Ectodermal cell (in vitro differentiated cells): ENCODE results near the gene DDR2.

Experiments
- H3K27ac ChIP-seq: 2 replicates; pipeline ENCODE4 v1.7.0; 2013; ENCODE audit warnings: mild to moderate bottlenecking, low read depth, low read length; ENCODE audit not compliant: insufficient read depth, poor library complexity, severe bottlenecking
- H3K27me3 ChIP-seq: 2 replicates; pipeline ENCODE4 v1.7.0; 2013; ENCODE audit warnings: mild to moderate bottlenecking, low read length; ENCODE audit not compliant: insufficient read depth, control insufficient read depth, poor library complexity, severe bottlenecking
- H3K36me3 ChIP-seq: one replicate; pipeline ENCODE4 v1.7.0; 2013; ENCODE audit warnings: low read length; ENCODE audit not compliant: control insufficient read depth, insufficient read depth
- H3K4me1 ChIP-seq: one replicate; pipeline ENCODE4 v1.7.0; 2013; ENCODE audit warnings: low read length; ENCODE audit not compliant: control insufficient read depth, insufficient read depth
- H3K4me3 ChIP-seq: 2 replicates; pipeline ENCODE4 v1.7.0; 2013; ENCODE audit warnings: low read depth, low read length, control low read depth; ENCODE audit not compliant: insufficient read depth
- H3K9me3 ChIP-seq: 2 replicates; pipeline ENCODE4 v1.7.0; 2013; ENCODE audit warnings: mild to moderate bottlenecking, low read length, moderate library complexity; ENCODE audit not compliant: control insufficient read depth
- WGBS, 2 experiments: methylation state at CpG; one replicate each; pipeline ENCODE4 v1.1.7; 2013; ENCODE audit warnings: missing lambda C conversion rate in 2 of 2; 5-methylcytosine and 5-hydroxymethylcytosine counted together

DDR2 gene

DNA sequence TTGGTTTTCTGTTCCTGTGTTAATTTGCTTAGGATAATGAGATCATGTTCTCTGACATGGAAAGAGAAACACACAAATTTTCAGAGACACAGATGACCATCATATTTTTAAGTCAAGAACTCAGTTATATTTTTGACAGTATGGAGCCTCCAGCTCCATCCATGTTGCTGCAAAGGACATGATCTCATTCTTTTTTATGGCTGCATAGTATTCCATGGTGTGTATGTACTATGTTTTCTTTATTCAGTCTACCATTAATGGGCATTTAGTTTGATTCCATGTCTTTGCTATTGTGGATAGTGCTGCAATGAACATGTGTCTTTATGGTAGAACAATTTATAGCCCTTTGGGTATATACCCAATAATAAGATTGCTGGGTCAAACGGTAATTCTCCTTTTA, 47.0 kb downstream of the DDR2 start:
- no peaks in the 10 kb centered on the region for H3K9me3 ChIP-seq
- no peaks in the 10 kb centered on the region for H3K36me3 ChIP-seq
- WGBS, 2 experiments = 0 to 10% methylated on average over 1 of the region's 1 CpG
- no peaks in the 10 kb centered on the region for H3K4me1 ChIP-seq
- H3K27me3 ChIP-seq = no peaks in the 10 kb centered on the region
- no peak overlapping the region for H3K4me3 ChIP-seq
- no peak overlapping the region for H3K27ac ChIP-seq

DNA sequence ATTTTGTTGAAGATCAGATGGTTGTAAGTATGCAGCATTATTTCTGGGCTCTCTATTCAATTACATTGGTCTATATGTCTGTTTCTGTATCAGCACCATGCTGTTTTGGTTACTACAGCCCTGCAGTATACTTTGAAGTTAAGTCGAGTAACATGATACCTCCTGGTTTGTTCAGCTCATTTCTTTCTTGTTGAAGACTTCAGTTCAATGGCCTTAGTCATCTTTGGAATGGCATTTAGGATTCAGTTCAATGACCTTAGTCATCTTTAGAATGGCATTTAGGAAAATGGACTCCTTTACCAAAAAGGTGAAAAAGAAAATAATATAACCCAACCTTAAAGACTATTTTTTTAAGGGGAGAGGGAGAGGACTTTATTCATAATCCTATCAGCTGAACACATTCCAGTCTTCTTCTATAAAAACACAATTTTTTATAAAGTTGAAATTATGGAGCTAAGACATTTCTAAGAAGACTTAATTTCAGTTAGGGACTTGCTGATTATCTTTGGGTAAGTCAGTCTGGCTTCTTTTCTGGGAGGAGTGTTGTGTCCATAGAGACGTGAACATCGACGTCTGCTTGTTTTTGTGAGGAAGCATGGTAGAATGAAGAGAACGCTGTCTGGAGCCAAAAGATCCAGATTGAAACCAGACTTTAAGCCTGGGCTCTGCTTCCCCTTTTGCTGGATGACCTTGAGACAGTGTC, 48.3 kb downstream of the DDR2 start:
- no peaks in the 10 kb centered on the region for H3K36me3 ChIP-seq
- no peaks in the 10 kb centered on the region for H3K9me3 ChIP-seq
- no peaks in the 10 kb centered on the region for H3K27me3 ChIP-seq
- no peak overlapping the region for H3K27ac ChIP-seq
- H3K4me1 ChIP-seq = no peaks in the 10 kb centered on the region
- WGBS, 2 experiments = 93% methylated on average over 5 of the region's 5 CpGs
- no peak overlapping the region for H3K4me3 ChIP-seq

DNA sequence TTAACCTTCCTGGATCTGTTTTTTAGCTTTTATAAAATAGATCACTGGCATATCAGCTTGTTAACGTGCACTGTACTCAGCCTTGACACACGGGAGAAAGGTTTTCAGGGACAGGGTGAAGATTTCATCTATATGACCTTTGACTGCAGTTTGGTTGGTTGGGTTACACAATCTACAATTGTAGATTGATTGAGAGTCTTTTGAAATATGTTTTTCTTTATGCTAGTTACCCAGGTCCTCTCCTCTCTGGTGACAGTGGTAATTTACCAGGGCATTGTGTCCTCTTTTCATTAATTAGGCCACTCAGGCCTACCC, 48.8 kb downstream of the DDR2 start:
- no peak overlapping the region for H3K4me3 ChIP-seq
- WGBS, 2 experiments = 95 to 100% methylated on average over 2 of the region's 2 CpGs
- no peak overlapping the region for H3K27ac ChIP-seq

DNA sequence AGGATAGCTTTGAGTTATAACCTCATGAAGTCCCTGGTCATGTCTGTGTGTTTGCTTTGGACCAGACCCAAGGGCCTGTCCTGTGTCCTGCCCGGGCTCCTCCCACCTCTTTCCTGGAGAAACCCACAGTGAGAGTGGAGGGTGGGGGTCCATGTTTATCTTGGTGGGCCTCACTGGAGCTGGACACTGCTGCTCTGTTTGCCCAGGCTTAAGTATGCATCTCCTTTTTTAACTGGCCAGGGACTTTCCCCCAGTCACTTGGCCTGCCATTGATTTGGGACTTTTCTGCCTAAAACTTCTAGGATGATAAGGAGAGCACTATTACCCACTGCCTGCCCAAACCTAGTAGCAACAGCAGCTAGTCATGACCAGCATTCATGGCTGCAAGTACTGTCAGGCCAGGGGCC, 49.8 kb downstream of the DDR2 start:
- Histone ChIP-seq H3K36me3 (no peaks in the 10 kb centered on the region), H3K4me3 (no peak overlapping the region), H3K27me3 (no peaks in the 10 kb centered on the region), H3K4me1 (no peaks in the 10 kb centered on the region), H3K27ac (no peak overlapping the region), H3K9me3 (no peaks in the 10 kb centered on the region)
- 84 to 94% methylated on average over 1 of the region's 1 CpG for WGBS, 2 experiments

More for the DNA sequence above, 48.8 kb downstream of the DDR2 start:
- H3K27me3 ChIP-seq = no peaks in the 10 kb centered on the region
- H3K4me1 ChIP-seq = no peaks in the 10 kb centered on the region
- H3K36me3 ChIP-seq = no peaks in the 10 kb centered on the region
- no peaks in the 10 kb centered on the region for H3K9me3 ChIP-seq

DNA sequence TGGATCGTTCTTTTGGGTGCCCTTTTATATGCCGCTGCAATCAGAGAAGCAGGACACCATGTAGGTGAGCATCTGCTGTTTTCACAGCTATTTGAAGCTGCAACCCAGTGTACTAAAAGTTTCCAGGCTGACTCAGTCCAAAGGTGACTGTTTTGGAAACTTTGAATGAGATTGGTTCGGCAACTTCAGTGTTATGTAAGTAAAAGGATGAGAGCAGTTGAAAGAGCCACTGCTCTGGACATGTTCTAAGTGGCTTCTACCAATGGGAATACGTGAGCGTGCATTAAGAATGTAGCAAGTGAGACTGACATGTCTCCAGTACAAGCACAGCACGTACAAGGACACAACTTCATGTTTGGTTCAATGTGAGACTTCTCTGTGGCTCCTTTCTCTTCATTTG, 55.6 kb downstream of the DDR2 start:
- WGBS, 2 experiments = 93 to 95% methylated on average over 6 of the region's 6 CpGs
- Histone ChIP-seq H3K27me3 (no peaks in the 10 kb centered on the region), H3K36me3 (no peaks in the 10 kb centered on the region), H3K4me1 (peaks cover 7% of the 10 kb centered on the region), H3K27ac (no peak overlapping the region), H3K9me3 (no peaks in the 10 kb centered on the region), H3K4me3 (no peak overlapping the region)

DNA sequence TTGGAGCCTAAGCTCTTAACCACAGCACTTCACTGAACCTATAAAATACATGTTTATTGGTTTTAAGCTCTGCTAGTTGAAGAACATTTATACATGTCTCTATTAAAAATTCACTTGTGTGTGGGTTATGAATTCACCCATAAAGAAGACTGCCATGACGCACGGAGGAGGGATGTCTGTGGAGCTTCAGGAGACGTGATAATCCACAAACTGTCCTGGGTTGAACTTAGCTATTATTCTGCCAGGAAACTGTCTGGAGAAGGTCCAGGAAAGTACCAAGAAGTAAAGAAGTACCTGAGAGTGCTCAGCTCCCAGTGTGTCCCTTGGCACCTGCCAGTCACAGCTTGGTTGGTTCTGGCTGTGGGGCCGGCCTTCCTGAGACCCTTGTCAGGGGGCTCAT, 56.3 kb downstream of the DDR2 start:
- H3K27me3 ChIP-seq = no peaks in the 10 kb centered on the region
- H3K4me3 ChIP-seq = no peak overlapping the region
- no peaks in the 10 kb centered on the region for H3K9me3 ChIP-seq
- 93 to 98% methylated on average over 4 of the region's 4 CpGs for WGBS, 2 experiments
- H3K36me3 ChIP-seq = no peaks in the 10 kb centered on the region
- no peak overlapping the region for H3K27ac ChIP-seq
- peaks cover 7% of the 10 kb centered on the region for H3K4me1 ChIP-seq

DNA sequence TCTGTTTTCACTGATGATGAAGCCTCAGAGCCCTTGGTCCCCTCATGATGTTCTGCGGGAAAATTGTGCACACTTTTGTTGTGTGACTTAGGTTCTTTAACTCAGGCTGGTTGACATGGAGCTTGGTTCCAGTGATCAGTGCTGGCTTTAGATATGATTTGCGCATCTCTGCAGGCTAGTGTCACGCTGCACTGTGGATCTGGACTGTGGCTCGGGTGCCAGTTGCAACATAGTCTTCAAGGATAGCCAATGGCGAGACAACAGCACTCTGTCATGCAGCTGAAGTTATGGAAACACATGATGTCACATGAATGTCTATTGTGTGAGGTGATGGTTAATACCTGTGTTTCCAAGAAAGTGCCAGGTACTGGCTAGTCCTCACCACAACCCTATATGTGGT, 56.7 kb downstream of the DDR2 start:
- peaks cover 7% of the 10 kb centered on the region for H3K4me1 ChIP-seq
- no peaks in the 10 kb centered on the region for H3K9me3 ChIP-seq
- 96 to 99% methylated on average over 5 of the region's 5 CpGs for WGBS, 2 experiments
- no peak overlapping the region for H3K27ac ChIP-seq
- no peaks in the 10 kb centered on the region for H3K36me3 ChIP-seq
- H3K4me3 ChIP-seq = no peak overlapping the region
- H3K27me3 ChIP-seq = no peaks in the 10 kb centered on the region

DNA sequence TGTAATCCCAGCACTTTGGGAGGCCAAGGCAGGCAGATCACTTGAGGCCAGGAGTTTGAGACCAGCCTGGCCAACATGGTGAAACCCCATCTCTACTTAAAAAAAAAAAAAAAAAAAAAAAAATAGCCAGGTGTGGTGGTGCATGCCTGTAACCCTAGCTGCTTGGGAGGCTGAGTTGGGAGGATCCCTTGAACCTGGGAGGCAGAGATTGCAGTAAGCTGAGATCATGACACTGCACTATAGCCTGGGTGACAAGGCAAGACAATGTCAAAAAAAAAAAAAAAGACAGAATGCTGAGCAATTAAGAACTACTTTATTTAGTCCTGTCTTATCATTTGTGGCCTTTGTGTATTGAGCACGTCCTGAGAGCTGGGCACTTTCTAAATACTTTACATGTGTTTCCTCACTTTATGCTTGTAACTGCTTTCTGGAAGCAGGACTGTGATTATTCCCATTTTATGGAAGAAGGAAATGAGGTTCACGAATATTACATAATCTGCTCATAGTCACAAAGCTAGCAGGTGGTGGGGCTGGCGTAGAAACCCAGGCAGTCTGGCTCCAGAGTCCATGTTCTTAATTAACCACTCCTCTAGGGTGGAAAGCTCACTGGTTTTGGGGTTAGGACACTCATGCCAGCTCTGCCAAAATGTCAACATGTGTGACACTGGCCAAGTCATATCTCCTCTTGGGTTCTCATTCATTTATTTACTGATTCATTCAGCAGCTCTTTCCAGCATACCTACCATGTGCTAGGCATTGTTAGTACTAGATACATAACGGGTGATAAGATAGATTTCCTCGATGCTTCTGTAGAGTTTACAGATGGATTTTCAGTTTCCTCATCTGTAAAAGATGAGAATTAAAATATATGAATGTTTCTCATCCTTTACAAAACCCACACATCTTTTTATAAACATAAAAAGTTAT, 57.7 kb downstream of the DDR2 start:
- Histone ChIP-seq H3K4me3 (no peak overlapping the region), H3K36me3 (no peaks in the 10 kb centered on the region), H3K4me1 (peaks cover 8% of the 10 kb centered on the region), H3K27me3 (no peaks in the 10 kb centered on the region), H3K27ac (no peak overlapping the region), H3K9me3 (no peaks in the 10 kb centered on the region)
- 83 to 96% methylated on average over 3 to 4 of the region's 5 CpGs for WGBS, 2 experiments

DNA sequence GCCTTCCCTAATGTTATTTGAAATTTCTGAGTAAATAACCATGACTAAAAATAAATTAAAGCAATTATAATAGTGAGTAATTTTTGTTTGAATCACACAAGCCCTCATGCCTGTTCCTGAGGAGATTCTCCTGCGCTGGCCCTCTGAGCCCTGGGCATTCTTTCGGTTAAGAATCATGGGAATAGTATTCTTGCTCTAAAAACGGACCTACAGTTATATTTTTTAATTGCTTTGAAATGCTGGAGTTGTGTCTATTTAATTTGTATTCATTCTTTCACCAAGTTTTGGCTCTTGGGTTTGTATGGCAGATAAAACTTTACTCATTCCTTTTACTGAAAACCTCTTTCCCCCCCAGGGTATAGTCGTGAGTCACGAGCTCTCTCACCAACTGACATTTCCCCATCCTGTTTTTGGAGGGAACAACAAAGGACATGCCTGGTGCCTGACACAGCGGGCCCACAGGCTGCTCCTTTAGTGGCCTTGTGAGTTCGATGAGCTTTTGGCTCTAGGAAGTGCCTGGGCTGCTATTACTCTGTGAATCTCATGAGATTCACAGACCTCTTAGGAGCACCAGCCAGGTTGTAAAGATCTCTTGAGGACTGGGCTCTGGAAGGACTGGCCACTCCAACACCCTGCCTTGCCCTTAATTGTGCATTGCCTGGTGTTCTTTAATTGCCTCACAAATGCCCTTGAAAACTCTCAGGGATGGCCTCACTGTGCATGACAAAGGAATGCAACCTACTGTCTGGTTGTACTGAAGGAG, 58.6 kb downstream of the DDR2 start:
- Histone ChIP-seq H3K4me3 (no peak overlapping the region), H3K4me1 (peaks cover 16% of the 10 kb centered on the region), H3K27ac (no peak overlapping the region), H3K9me3 (no peaks in the 10 kb centered on the region), H3K36me3 (no peaks in the 10 kb centered on the region), H3K27me3 (no peaks in the 10 kb centered on the region)
- whole genome bisulfite sequencing, 2 experiments = 40 to 45% methylated on average over 7 of the region's 7 CpGs

DNA sequence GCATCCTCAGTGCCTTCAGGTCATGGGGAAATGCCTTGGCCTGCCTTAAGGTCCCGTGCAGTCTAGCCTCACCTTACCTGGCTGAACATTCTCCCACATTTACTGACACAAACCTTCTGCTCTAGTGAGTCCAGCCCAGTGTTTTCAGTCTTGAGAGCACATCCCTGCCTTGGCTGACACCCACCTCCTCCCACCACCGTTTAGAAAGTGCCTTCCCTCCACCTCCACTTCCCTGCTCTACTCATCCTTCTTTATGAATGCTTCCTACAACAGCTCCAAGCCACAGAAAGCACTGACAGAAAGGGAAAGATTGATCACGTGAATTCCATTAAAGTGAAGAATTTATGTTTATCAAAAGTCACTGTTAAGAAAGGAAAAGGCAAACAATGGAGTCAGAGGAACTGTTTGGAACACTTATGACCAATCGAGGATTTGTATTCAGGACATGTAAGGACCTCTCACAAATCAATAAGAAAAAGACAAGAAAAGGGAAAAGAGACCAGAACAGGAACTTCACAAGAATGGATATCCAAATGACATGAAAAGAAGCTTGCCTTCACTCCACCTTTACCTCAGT, 59.8 kb downstream of the DDR2 start:
- Histone ChIP-seq H3K27me3 (no peaks in the 10 kb centered on the region), H3K9me3 (no peaks in the 10 kb centered on the region), H3K4me3 (no peak overlapping the region), H3K4me1 (peaks cover 24% of the 10 kb centered on the region), H3K27ac (no peak overlapping the region), H3K36me3 (no peaks in the 10 kb centered on the region)
- WGBS, 2 experiments = 83 to 87% methylated on average over 4 of the region's 4 CpGs
